HG03039 (cell line): Measurements from ENCODE around the gene SCGB2A2.

Experiments used
- ATAC-seq: cut with Tn5 transposase; IDR thresholded peaks from one replicate; pipeline ENCODE4 v1.9.1; 2021; ENCODE audit warnings: mild to moderate bottlenecking, moderate library complexity; ENCODE audit not compliant: unreplicated experiment

Gene SCGB2A2

GRCh38 chr11:62298975-62299374 lies 29.0 kb downstream of the SCGB2A2 start, which contains the start of gene SCGB1D4:
Gene SCGB1D4, minus strand, starts transcription at chr11:62299075. Its CDS starts 65 bp downstream, at chr11:62299010.
- ATAC-seq, result no peak

GRCh38 chr11:62306227-62306626 lies 36.3 kb downstream of the SCGB2A2 start:
- ATAC-seq, result no peak

GRCh38 chr11:62307950-62308349 lies 38.0 kb downstream of the SCGB2A2 start:
- ATAC-seq, result no peak

GRCh38 chr11:62309991-62310390 lies 40.0 kb downstream of the SCGB2A2 start:
- no peak for ATAC-seq

GRCh38 chr11:62315431-62315830 lies 45.5 kb downstream of the SCGB2A2 start:
- no peak for ATAC-seq

DNA sequence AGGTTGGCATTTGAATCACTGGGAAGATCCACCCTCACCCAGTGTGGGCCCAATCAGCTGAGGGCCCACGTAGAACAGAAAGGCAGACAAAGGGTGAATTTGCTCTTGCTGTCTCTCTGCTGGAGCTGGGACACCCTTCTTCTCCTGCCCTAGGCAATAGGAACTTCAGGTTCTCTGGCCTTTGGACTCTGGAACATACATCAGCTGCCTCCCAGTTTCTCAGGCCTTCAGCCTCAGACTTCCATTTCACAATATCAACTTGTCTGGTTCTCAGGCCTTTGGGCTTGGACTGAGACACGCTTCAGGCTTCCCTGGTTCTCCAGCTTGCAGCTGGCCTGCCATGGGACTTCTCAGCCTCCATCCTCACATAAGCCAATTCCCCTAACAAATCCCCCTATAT lies 52.6 kb downstream of the SCGB2A2 start:
- no peak for ATAC-seq
